AG10803 (cell line): ENCODE measurements around the gene SLC35A4.

Experiments used
- DNase-seq: peaks from one replicate; pipeline ENCODE4 v3.0.0; 2010; ENCODE audit warnings: low read depth
- H3K4me3 ChIP-seq: 2 replicates; pipeline ENCODE4 v1.5.1; 2011; ENCODE audit warnings: mild to moderate bottlenecking, low read length, control low read depth
- CTCF ChIP-seq: conservative IDR thresholded peaks from 2 replicates; pipeline ENCODE4 v1.5.1; 2011; ENCODE audit warnings: mild to moderate bottlenecking, low read length, control low read depth, inconsistent platforms

SLC35A4 gene

GRCh38 chr5:140564196-140565023, at the start of gene SLC35A4, which contains the start of gene APBB3:
Gene SLC35A4 (plus strand): TSS chr5:140564828. CDS start chr5:140567170, 2,342 bp downstream.
Gene APBB3 (minus strand): TSS chr5:140564598. CDS start chr5:140564245, 353 bp downstream.
- TF ChIP-seq CTCF: no peak
- peak; percentile 99 for DNase-seq

GRCh38 chr5:140524003-140524402, 40.6 kb upstream of the SLC35A4 start:
- no peak for TF ChIP-seq CTCF
- DNase-seq: no peak
- no peak overlapping the region for H3K4me3 ChIP-seq

More at GRCh38 chr5:140564196-140565023, at the start of gene SLC35A4, which contains the start of gene APBB3:
- H3K4me3 ChIP-seq: peak within 1 kb of the TSS; percentile 98

GRCh38 chr5:140540227-140540626, 24.4 kb upstream of the SLC35A4 start:
- no peak for TF ChIP-seq CTCF
- no peak for DNase-seq

GRCh38 chr5:140542972-140543371, 21.7 kb upstream of the SLC35A4 start:
- DNase-seq: no peak
- no peak for TF ChIP-seq CTCF
- no peak overlapping the region for H3K4me3 ChIP-seq

More at GRCh38 chr5:140540227-140540626, 24.4 kb upstream of the SLC35A4 start:
- H3K4me3 ChIP-seq: no peak overlapping the region

GRCh38 chr5:140544986-140545385, 19.6 kb upstream of the SLC35A4 start:
- TF ChIP-seq CTCF: no peak
- no peak for DNase-seq
- H3K4me3 ChIP-seq: no peak overlapping the region

- no peak overlapping the region for H3K4me3 ChIP-seq
- no peak for TF ChIP-seq CTCF
- no peak for DNase-seq
These were observed 19.0 kb upstream of the SLC35A4 start for GRCh38 chr5:140545606-140546005.
